ENCODE results near the gene HDAC10.
A peak's percentile ranks its signal among the peaks of the same experiment; 100 is the strongest.

The HDAC10 gene

DNA sequence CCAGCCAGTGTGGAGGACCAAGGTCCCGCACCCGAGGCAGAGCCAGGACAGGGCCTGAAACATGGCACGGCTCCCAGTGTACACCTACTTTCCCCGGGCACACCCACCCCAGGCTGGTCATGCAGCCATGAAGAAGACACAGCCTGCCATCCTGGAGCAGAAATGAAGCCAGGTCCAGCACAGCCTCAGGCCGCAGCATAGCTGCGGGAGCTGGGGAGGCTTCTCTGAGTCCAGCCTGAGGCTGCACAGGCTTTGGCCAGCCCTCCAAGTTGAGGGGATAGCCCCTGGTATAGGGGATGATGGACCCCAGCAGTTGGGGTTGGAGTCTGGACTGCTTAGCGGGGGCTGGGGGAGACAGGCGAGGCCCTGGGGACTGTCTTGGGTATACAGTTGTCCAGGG, 2.9 kb upstream of the HDAC10 start:
- no peak for DNase-seq

DNA sequence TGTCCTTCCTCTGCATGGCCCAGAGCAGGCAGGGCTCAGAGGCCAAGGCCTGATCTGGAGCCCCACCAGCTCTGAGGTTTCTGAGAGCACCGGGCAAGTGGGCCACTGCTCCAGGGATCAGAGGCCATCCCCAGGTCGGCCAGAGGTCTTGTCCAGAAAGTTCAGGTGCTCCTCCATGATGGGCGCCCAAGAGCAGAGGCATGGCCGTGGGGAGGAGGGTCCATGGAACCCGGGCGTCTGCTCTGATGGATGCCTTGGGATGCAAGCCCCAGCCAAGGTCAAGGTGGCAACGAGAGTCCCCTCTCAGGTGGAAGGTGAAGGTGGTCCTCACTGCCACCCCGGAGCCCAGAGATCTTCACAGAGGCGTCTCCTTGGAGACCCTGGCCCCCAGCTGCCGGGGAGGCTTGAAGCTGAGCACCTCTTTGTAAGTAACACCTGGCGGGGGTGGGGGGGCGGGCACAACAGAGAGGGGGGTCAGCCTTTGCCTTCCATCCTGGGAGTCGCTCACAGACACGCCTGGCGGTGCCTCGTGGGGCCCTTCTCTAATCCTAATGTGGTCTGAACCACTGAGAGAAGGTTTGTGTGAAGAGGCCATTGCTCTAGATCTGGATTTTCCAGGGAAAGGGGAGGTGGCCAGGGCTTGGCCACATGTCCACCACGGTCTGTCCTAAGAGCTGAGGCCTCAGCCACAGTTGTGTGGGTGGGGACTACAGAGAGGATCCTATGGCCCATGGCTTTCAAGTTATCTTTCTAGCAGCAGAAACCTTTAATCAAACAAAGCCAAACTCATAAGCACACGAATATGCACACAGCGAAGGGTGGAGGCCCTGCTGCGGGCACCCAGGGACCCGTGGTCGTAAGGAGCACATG, 2.2 kb upstream of the HDAC10 start:
- DNase-seq: no peak

DNA sequence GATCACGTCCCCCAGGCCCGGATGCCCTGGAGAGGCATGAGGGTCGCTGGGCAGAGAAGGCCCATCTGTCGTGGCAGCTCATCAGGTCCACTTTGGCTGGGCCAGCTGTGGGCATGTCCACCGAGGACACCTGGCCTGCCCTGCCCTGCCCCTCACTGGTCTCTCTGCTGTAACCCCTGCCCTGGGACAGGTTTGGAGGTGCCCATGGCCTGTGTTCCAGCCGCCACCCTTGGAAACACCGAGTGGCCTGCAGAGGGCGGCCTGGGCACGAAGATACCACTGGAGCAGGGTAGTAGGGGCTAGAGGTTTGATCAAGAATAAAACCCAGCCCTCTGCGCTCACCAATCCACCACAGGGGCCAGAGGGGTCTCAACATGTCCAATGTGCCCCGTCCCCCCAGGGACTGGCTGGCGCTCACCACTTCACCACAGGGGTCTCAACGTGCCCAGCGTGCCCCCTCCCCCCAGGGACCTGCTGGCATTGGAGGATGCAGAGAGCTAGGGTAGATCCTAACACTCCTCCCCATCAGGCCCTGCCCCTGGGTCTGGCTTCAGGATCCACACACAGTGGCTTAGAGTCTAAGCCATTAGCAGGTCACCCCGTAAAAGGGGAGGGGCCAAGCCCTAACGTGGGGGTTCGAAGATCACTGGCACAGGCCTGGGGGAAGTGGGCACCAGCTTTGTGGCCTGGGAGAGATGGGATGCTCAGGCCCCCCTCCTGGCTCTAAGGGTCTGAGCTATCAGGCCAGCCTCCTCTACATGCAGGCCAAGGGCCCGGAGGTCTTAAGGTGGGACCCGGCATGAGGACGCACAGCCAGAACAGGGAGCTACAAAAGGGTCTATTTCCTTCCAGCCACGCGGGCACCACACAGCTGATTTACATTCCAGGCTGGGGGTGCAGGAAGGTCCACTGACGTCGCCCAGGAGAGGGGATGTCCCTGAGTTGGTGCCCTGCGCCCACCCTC, 1.3 kb upstream of the HDAC10 start:
- DNase-seq: peak in 1 of 2 experiments; percentile 59

DNA sequence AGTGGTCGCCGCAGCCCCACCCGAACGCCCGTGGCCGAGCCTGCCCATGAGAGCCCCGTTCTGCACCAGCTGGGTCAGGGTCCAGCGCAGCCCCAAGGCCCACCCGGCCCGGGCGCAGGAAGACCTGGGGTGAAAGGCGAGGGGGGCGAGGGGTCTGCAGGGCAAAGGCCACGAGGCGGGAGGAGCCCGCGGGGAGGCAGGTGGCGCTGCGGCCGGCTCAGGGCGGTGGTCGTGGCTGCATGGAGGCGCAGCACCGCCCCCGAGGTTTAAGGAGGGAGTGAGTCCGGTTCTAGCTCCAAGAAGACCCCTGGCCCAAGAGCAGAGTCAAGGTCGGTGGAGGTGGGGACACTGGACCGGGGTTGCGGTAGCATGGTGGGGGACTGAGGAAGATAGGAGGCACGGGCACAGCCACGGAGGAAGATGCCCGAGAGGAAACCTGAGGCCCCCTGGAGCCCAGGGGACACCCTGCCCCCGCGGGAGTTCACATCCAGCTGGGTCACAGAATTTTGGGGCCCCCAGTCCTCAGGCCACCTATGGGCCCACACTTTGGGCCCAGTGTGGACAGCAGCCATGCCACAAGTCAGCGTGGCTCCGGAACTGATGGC, 514 bp upstream of the HDAC10 start:
- no peak for DNase-seq

DNA sequence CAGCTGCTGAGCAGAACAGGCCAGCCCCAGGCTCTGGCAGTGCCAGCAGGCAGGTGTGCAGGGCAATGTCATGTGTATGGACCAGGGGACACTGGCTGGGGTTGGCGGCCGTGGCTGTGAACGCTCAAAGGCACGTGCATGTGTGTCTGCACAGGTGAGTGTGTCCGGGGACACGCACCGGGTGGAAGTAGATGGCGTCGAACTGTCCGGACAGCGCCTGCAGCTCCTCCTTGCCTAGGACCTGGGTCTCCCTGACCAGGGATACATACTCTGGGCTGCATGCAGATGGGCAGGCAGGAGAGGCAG, 863 bp downstream of the HDAC10 start:
- DNase-seq: no peak

DNA sequence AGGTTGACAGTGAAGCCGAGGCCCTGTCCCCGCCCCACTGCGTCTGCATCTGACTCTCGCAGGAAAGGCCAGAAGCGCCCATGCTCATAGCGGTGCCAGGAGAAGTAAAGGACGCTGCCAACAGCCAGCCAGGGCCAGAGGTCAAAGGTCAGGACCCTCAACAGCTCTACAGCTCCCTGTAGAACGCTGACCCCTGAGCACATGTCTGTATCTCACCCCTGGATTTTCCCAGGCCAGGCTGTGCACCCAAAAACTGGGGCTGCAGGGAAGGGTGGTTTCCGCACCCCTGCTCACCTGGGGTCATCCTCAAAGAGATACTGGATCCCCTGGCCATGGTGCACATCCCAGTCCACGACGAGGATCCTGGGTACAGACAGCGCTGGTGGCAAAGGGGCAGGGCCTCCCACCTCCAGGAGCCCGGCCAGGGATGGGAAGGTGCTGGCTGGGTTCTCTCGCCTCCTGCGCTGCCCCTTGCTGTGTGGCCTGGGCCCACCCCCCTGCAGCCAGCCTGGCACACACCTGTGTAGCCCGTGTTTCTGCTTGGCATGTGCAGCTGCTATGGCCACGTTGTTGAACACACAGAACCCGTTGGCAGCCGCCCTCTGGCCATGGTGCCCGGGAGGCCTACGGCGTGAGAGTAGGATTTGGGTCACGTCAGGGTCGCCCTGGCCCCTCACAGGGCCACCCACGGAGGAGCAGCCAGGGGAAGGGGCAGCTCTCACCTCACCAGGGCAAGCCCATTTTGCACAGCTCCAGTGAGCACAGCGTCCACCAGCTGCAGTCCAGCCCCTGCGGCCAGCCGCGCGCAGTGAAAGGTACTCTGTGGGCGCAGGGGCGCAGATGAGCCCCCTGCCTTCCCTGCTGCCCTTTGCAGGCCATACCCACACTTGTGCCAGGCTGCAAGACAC, 1.5 kb downstream of the HDAC10 start:
- DNase-seq: no peak

DNA sequence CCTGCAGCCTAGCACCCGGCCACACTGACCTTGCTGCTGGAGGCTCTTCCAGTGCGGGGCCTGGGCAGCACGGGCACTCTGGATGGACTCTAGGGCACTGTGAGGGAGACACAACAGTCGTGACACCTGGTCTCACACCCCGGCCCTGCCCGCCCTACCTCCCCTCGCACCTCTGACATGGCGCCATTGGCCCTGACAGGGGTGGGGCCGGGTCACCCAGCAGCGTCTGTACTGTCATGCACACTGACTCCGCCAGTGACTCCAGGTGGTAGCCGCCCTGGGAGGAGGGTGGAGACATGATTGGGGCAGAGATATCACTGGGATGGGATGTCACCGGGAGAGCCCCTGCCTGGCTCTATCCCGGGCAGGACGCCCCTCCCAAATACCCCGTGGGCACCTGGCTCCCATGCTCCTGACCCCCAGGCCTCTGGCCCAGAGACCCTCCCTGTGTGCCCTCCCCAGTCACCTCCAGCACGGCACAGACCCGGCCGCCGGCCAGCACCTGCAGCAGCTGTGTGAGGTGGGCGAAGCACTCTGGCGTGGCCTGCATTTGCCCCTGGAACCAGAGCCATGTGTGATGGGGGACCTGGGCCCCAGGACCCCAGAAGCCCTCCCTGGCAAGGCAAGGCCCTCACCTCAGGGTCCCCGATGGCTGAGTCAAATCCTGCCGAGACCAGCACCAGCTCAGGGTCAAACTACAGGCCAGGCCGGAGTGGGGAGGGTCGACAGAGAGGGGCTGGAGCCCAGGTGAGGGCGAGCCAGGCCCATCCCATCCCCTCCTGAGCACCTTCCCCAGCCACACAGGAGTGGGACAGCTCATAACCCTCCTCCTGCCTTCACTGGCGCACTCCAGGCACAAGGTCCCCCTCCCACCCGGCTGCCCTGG, 2.6 kb downstream of the HDAC10 start:
- no peak for DNase-seq

DNA sequence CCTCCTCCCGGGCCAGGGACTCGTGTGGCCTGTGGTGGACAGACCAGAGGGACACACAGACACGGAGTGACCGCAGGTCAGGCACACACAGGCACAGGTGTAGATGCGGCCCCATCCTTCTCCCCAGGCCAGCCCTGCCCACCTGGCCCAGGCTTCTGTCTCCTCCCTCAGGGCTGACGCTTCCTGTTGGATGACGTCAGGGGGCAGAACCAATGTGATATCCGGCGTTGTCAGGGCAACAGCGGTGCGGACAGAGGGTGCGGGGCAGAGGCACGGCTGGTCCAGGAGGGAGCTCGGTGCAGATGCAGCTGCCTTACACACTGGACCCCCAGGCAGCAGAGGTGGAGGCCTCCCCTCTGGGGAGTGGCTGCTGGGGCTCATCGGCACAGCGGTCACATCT, 3.3 kb downstream of the HDAC10 start:
- no peak for DNase-seq

DNA sequence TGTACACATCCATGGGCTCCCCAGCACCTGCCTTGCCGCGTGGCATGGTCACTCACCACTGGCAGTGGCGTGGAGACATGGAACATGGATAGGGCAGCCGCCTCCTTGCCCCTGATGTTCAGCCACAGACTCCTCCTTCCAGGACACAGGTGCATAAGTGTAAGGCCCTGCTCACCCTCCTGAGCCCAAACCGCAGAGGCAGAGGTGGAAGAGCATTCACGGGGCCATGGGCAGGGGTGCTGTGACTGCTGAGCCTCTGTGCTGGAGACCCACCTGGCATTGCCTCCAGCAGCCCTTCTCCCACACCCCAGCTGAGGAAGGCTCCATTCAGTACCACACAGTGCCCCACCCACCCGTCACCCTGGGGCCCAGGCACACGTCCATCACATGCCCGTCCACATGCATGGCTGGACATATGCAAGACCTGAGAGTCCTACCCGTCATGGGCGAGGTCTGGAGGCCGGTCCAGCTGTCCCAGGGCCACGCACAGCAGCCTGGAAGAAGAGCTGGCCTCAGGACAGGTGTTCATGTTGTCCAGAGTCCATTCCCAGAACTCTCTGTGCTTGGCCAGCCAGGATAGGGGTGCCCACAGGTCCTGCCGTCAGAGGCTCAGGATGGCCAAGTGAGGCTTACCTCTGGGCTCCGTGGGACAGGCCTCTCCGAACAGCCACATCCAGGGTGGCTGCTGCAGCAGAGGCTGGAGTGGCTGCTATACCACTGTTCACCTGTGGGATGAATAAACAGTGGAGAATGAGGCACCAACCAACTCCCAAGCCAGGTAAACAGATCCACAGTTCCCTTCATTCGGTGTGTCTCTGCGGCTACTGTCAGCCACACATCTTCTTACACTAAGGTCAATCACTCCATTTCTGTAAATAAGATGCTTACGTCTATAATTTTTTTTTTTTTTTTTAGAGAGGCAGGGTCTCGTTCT, 4.6 kb downstream of the HDAC10 start:
- DNase-seq: no peak

DNA sequence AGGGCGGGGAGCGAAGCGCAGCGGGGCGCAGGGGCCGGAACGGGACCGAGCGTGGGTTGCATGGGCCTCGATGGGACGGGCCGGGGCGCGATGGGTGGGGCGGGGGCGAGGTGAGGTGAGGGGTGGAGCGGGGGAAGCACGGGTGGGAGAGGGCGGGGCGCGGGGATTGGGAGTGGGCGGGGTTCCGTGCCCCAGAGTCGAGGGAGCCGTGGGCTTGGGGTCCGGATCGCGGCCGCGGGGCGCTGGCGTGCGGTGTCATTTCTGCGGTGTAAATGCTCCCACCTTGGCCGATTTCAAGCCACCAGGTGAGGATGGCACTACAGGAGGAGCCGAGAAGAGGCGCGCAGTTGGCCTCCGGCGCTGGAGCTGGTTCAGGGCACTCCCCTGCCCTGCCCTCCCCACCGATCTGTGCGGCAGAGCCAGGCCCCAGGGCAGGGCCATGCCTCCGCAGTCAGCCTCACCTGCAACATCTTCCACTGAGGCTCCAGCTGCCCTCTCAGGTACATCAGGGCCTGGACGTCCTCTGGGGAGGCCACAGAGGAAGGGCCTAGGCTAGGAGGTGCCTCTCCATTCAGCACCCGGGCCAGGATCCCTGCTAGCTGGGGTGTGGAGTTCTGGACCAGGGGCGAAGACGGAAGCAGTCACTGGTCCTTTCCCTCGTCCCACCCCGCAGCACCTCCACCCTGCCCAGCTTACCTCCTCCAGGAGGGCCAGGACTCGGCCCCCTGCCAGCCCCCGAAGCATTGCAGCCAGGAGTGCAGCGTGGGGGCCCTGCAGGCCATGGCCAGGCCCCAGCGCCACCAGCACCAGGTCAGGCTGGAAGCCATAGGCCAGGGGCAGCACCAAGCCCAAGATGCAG, 5.6 kb downstream of the HDAC10 start:
- no peak for DNase-seq

DNA sequence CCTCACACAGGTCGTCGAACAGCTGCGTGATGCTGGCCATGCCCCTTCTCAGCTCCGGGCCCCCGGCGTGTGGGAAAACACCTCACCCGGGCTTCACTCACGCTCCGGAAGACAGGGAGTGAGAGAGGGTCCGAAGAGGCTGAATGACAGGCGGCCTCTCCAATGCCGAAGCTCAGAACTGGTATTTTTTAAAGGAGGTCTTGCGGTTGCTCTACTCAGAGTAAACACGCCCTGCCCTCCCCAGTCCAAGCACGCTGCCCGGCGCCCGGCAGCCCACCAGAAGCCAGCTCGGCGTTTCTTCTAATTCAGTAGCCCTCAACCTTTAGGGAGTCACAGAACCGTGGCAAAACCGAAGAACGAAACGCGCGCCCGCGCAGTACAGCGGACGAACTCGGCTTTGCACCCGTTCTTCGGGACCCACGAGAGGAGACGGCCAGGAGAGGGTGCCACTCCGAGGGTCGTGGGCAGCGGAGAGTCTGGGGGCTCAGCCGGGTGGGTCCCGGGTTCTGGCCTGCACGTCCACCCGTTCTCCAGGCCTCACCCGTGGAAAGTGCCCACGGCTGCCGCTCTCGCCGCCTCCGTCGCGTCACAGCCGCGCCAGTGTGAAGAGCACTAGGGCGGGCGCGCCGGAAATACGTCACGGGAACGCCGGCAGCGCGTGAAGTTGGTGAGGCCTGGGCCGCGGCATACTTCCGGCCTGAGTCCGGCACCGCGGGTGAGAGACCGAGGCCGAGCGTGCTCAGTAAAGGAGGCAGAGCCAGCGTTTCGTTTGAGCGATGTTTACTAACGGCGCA, 6.4 kb downstream of the HDAC10 start, which contains the start of gene TUBGCP6:
Gene TUBGCP6 (minus strand): TSS at position 604 of the 794 bp plus-strand sequence. CDS start 564 bp downstream, at position 40.
- DNase-seq: peak; percentile 72 to 90

DNA sequence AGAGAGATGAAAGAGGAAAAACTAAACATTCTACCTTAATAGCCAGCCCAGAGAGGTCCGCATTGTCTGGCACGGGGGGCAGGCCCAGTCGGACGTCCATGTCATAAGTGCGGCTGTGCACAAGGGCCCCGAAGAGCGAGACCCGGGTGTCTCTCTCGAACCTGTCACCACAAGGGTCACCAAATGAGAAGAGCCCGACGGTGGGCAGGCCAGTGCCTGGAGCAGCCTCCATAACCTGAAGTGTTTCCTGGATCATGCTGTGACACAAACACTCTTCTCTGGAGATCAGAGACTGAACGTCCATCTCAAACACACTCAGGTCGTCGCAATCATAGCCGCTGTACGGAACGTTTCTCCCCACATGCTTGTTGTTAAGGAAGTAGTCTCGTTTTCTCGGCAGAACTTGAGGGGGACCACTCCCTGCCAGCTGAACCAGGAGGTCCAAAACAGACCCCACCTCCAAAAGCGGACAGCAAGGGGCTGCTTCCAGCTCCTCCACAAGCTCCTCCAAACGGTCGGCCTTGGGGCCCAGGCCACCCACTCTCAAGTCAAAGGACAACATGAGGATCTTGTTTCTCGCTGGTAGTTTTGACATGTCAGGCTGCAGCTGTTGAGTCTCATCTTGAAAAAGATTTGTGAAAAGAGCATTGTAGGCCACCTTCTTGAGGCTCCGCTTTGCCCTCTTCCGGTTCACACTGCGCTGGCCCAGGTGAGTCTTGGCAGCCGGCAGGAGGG, 7.2 kb downstream of the HDAC10 start:
- no peak for DNase-seq

DNA sequence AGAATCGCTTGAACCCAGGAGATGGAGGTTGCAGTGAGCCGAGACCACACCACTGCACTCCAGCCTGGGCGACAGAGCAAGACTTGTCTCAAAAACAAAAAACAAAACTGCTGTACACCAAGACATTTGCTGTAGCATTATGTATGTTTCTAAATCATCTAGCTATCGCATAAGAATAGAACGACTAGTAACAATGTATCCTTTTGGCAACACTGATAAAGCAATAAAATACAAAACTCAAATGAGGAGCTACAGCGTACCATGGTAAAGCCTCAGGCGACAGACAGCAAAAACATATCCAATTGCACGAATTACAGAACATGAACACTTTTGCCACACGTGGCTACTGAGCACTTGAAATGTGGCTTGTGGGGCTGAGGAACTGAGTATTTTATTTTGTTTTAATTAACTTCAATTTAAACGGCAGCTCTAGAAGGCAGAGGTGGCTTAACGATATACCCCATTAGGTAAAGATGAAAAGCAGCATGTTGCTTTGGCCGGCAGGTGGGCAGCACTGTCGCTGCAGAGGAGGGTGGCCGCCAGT, 8.6 kb downstream of the HDAC10 start:
- peak in 1 of 2 experiments; percentile 26 for DNase-seq

DNA sequence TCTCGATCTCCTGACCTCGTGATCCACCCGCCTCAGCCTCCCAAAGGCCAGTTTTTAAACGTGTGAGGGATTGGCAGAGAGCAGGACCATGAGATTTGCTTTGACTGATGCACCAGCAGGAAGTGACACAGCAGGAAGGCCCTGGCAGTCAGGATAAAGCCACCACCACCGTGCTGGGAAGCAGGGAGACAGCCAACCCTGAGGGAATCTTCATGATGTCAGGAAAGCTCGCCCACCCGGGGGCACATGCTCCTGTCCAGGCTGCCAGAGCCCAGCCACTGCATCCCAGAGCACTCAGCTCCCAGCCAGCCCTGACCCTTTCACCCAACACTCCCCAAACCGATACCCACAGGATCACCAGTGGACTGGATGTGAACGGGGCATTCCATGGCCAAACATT, 12.3 kb downstream of the HDAC10 start:
- no peak for DNase-seq

DNA sequence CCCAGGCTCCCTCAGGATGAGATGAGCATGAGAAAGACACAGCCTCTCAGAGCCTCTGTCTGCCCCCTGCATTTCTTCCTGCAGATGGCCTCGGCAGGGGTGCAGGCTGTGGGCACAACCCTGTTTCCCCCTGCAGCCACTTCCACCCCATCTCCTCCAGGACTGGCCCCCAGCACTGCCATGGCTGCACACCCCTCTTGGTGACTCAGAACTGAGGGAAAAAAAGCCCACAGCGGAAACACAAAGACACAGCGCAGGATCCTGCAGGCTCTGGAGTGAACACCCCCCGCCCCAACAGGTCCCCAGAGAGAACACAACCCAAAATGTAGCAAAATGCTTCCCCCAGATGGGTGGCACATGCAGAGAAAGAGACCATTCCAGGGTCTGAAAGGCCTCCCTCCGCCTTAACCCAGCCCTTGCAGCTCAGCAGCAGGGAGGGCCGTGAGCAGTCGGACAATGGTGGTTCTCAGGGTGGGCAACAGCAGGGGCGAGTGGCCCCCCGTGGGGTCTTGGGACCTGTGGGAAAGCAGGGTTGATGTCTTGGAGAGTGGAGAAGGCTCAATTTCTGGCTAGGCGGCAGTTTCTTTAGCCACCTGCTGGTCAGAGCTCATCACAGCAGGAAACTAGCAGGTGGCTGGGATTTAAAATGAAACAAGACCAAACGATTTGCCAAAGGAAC, 14.2 kb downstream of the HDAC10 start:
- peak; percentile 17 to 40 for DNase-seq

DNA sequence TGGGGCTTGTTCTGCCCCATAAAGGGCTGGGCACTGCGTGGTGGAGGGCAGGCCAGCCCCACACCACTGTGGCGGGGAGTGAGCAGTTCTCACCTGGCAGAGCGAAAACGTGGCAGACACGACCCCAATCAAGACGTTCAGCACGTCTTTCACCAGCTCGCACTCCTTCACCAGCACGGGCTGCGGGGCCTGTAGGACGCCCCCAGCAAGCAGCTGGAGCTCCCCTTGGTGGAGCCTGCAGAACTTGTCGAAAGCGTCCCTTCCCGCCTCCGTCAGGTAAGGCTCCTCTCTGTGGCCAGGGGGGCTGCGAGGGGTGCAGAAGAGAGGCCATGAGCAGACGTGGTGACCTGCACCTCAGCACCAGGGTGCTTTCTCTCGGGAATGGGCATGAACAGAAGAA, 17.8 kb downstream of the HDAC10 start:
- DNase-seq: no peak

All from NCI-H524 (cell line).